ENCODE measurements around the gene GLYAT. TPM values are rescaled to one million over a fixed set of nuclear protein-coding genes. Genes with fewer than 3 reads are reported as not detected.

Gene GLYAT
- total RNA-seq (2021; ENCODE audit: unreplicated experiment): not detected
- not detected for polyA plus RNA-seq (2012; ENCODE audit: insufficient read length)
- not detected for Bru-seq, nascent RNA
- not detected for BruChase-seq, experiment 1, labeled RNA remaining after a 2-hour chase
- BruChase-seq, experiment 2, labeled RNA remaining after a 6-hour chase: not detected
- long read RNA-seq: 0 reads

GRCh38 chr11:58731819-58732218 lies at the start of gene GLYAT:
GLYAT (minus strand) TSS chr11:58731943; CDS start chr11:58724496, 7,447 bp downstream.
- Histone ChIP-seq H3K36me3 (ENCODE audit: control insufficient read depth, insufficient read depth, low read length) (no peaks in the 10 kb centered on the region), H3K4me1 (ENCODE audit: control insufficient read depth, insufficient read depth, low read length) (no peaks in the 10 kb centered on the region), H3K4me3 (ENCODE audit: low read depth in 2 of 2, low read length in 2 of 2) (no peak within 1 kb of the TSS), H3K27ac (ENCODE audit: low read length) (no peak within 1 kb of the TSS), H3K27me3 (ENCODE audit: control insufficient read depth, insufficient read depth, low read length) (0 out of 2 replicates have a peak, but pooled peaks cover 3% of the 10 kb centered on the region), H3K9me3 (ENCODE audit: control insufficient read depth, insufficient read depth, low read depth, low read length) (no peaks in the 10 kb centered on the region)
- BruUV-seq (replicated peaks): no TSS peak
- POLR2A ChIA-PET: no interaction called here
- no peak for TF ChIP-seq POLR2AphosphoS5 (IDR thresholded peaks at IDR 0.05; ENCODE audit: low read depth, low read length)
- TF ChIP-seq TCF7L2 (IDR thresholded peaks at IDR 0.05; ENCODE audit: low read depth, low read length): no peak
- TF ChIP-seq REST (IDR thresholded peaks at IDR 0.05; ENCODE audit: insufficient read depth in 1 of 2, low read depth in 2 of 2, low read length in 1 of 2): no peak
- TF ChIP-seq SIN3A (IDR thresholded peaks at IDR 0.05; ENCODE audit: borderline replicate concordance, insufficient read depth, low read depth, low read length): no peak
- no peak for TF ChIP-seq CTCF (IDR thresholded peaks at IDR 0.05)
- in situ Hi-C loops (cut with HindIII; ENCODE audit: low pct_unique_long_range_greater_than_20kb, low sequenced_read_pairs) (no loop called here), intact Hi-C loops (cut with micrococcal nuclease; ENCODE audit: unreplicated experiment) (no loop called here)
- DNase-seq (ENCODE audit: low read depth, low spot score) (no peak), ATAC-seq (no peak)
- CTCF ChIA-PET: no interaction called here

GRCh38 chr11:58781345-58781744 lies 49.6 kb upstream of the GLYAT start:
- intact Hi-C loops (cut with micrococcal nuclease; ENCODE audit: unreplicated experiment) (no loop called here), in situ Hi-C loops (cut with HindIII; ENCODE audit: low pct_unique_long_range_greater_than_20kb, low sequenced_read_pairs) (no loop called here)

More at GRCh38 chr11:58781345-58781744, 49.6 kb upstream of the GLYAT start:
- Histone ChIP-seq H3K27ac (ENCODE audit: low read length) (no peak overlapping the region), H3K4me1 (ENCODE audit: control insufficient read depth, insufficient read depth, low read length) (no peaks in the 10 kb centered on the region), H3K36me3 (ENCODE audit: control insufficient read depth, insufficient read depth, low read length) (no peaks in the 10 kb centered on the region), H3K27me3 (ENCODE audit: control insufficient read depth, insufficient read depth, low read length) (no peaks in the 10 kb centered on the region), H3K4me3 (ENCODE audit: low read depth in 2 of 2, low read length in 2 of 2) (no peak overlapping the region), H3K9me3 (ENCODE audit: control insufficient read depth, insufficient read depth, low read depth, low read length) (no peaks in the 10 kb centered on the region)
- BruUV-seq (replicated peaks): no TSS peak
- POLR2A ChIA-PET: no interaction called here
- CTCF ChIA-PET: no interaction called here
- ATAC-seq (no peak), DNase-seq (ENCODE audit: low read depth, low spot score) (no peak)
- TF ChIP-seq POLR2AphosphoS5 (IDR thresholded peaks at IDR 0.05; ENCODE audit: low read depth, low read length) (no peak), CTCF (IDR thresholded peaks at IDR 0.05) (no peak), SIN3A (IDR thresholded peaks at IDR 0.05; ENCODE audit: borderline replicate concordance, insufficient read depth, low read depth, low read length) (no peak), TCF7L2 (IDR thresholded peaks at IDR 0.05; ENCODE audit: low read depth, low read length) (no peak), REST (IDR thresholded peaks at IDR 0.05; ENCODE audit: insufficient read depth in 1 of 2, low read depth in 2 of 2, low read length in 1 of 2) (no peak)
